Muscle of leg (tissue), 11 donors: ENCODE measurements around the gene THAP7. TPM values are rescaled to one million over a fixed set of nuclear protein-coding genes. Genes with fewer than 3 reads are reported as not detected.

ENCODE experiments used
- DNase-seq: peaks from one replicate; pipeline ENCODE4 v3.0.0; 2013
- H3K27ac ChIP-seq: one replicate; pipeline ENCODE4 v1.5.1; 2013; ENCODE audit warnings: mild to moderate bottlenecking, low read length, control low read depth
- H3K27me3 ChIP-seq: one replicate; pipeline ENCODE4 v1.6.1; 2013; ENCODE audit warnings: low read length; ENCODE audit not compliant: control insufficient read depth, insufficient read depth
- H3K36me3 ChIP-seq: one replicate; pipeline ENCODE4 v1.6.1; 2013; ENCODE audit warnings: low read length; ENCODE audit not compliant: control insufficient read depth, insufficient read depth
- H3K4me1 ChIP-seq: one replicate; pipeline ENCODE4 v1.6.1; 2013; ENCODE audit warnings: low read length; ENCODE audit not compliant: control insufficient read depth, insufficient read depth
- H3K4me3 ChIP-seq: one replicate; pipeline ENCODE4 v1.5.1; 2013; ENCODE audit warnings: low read length, control low read depth
- H3K9me3 ChIP-seq: replicated peaks from 2 replicates; pipeline ENCODE4 v1.6.1; 2013; ENCODE audit warnings: low read depth, low read length; ENCODE audit not compliant: control insufficient read depth
- WGBS: methylation state at CpG from one replicate; pipeline ENCODE4 v1.1.5; 2013; ENCODE audit warnings: missing lambda C conversion rate; ENCODE audit not compliant: insufficient coverage; 5-methylcytosine and 5-hydroxymethylcytosine counted together
- polyA plus RNA-seq, 8 donors: library from polyadenylated mRNA; unstranded; fragments of 120-200 nt; gene quantifications; one replicate each; pipeline versions ENCODE4 v1.2.1 to v1.2.3, GENCODE V29; 2013; ENCODE audit warnings: inconsistent platforms in 1 of 8, low replicate concordance in 1 of 8; ENCODE audit not compliant: insufficient read length in 8 of 8, insufficient read depth in 1 of 8
- total RNA-seq: library from RNA; stranded (reverse); fragments of 120-200 nt; gene quantifications from one replicate; pipeline ENCODE4 v1.2.4, GENCODE V29; 2013

Gene THAP7
- total and polyA plus RNA-seq, 9 donors = 18.8 to 22.1 (median 20.0) TPM

DNA sequence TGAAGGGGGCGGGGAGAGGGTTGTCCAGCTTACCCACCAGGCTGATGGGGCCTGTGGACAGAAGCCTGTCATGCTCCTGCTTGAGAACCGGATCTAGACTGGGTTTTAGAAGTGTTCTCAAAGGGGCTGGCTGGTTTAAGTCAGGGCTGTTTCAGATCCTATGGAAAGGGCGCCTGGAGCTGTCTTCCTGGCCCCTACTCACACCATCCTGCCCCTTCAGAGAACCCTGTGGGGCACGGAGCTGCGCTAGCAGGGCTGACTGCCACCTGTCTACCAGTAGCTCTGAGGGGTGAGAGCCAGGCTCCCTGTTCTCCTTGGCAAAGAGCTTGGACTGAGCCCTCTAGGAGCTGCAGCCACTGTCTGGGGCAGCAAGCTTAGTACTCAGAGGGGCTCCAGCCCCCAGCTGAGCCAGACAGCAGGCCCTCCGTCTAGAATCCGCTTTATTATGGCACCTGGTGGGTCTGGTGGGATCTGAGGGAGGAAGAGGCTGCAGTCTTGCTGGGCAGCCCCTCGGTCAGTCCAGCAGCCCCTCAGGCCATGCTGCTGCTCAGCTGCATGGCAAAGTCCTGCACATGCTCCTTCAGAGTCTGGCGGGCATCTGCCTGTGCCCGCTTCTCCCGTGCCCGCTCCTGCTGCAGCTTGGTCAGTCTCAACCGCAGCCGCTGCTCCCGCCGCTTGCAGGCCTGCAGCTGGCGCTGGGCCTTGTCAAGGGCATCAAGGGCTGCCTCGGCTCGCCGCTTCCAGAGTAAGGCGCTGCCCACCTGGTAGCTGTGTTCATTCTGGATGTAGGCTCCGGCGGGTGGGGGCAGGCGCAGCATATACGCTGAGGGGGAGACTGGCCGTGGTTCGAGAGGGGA, 2.3 kb downstream of the THAP7 start:
- no peaks in the 10 kb centered on the region for H3K9me3 ChIP-seq
- H3K4me1 ChIP-seq = peaks cover 28% of the 10 kb centered on the region
- no peak overlapping the region for H3K27ac ChIP-seq
- peaks cover 59% of the 10 kb centered on the region for H3K36me3 ChIP-seq
- DNase-seq = no peak
- H3K27me3 ChIP-seq = no peaks in the 10 kb centered on the region
- WGBS = 90% methylated on average over 24 of the region's 27 CpGs
- H3K4me3 ChIP-seq = no peak overlapping the region

DNA sequence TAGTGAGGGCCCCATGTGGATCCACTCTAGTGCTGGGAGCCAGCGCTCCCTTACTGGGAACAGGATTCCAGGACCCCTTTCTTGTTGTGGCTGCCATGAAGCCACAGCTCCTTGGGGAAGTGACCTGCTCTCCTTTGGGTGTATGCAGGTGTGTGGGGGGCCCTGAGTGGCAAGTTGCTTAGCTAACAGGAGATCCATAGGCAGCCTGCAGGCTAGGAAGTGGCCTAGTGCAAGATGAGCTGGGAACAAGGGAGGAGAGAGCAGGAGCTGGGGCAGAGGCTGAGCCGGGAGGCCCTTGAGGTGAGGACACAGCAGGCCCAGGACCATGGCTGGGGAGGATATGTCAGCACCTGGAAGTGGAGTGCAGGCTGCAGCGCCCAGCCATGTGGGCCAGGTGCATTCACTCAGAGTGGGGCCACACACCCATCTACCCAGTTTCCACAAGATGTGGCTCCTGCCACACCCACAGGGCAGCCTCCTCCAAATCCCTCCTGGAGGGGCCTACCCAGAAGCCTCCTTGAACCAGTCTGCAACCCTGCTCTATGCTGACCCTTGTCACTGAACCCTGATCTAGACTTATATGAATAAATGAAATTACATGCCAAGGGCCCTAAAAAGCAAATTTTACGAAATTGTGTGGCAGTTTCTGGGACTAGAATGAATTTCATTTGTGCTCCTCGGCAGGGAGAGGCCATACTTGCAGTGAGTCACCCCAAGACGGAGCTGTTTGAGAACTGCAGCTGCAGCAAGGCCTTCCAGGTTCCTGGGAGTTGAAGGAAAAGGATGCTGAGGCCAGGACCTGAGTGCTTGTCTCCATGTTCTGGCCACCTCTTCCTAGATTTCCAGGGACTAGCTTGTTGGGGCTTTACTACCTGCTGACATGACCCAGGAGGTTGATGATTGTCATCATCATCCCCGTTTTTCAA, 3.2 kb downstream of the THAP7 start:
- Histone ChIP-seq H3K27me3 (no peaks in the 10 kb centered on the region), H3K36me3 (peaks cover 63% of the 10 kb centered on the region), H3K4me1 (peaks cover 26% of the 10 kb centered on the region), H3K4me3 (no peak overlapping the region), H3K27ac (no peak overlapping the region), H3K9me3 (no peaks in the 10 kb centered on the region)
- no peak for DNase-seq
- WGBS = 65% methylated on average over 7 of the region's 7 CpGs

DNA sequence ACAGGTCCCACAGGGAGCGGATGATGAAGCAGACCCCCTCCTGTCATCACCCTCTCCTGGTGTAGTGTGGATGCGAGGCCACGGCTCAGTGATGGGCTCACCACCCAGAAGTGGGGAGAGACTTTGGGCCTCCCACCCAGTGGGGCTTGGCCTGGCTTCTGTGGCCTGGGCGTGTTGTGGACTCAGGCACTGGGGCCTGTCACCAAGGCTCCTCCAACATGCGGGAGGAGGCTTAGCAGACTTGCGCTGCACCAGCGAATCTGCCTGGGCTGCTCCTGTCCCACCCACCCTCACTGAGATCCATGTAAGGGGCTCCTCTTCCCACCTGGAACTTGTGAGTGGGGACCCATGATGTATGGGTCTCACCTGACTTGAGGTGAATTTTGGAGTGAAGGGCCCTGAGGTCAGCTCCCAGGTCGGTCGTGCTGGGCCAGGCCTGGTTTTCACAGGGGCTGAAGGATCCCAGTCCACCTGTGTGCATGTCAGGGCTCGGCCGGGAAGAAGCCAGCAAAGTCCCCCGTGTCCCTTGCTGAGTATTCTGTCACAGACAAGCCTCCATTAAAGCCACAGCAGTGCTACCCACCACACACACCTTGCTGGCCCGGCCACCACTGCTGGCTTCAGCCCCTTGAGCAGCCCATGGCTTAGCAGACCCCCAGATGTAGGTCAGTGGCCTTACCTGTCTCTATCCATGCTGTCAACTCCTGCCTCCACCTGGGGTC, 4.2 kb downstream of the THAP7 start:
- Histone ChIP-seq H3K4me1 (peaks cover 16% of the 10 kb centered on the region), H3K36me3 (peaks cover 71% of the 10 kb centered on the region), H3K4me3 (no peak overlapping the region), H3K9me3 (no peaks in the 10 kb centered on the region), H3K27ac (no peak overlapping the region), H3K27me3 (no peaks in the 10 kb centered on the region)
- 59% methylated on average over 11 of the region's 13 CpGs for WGBS
- no peak for DNase-seq

GRCh38 chr22:20996598-20997535, 5.1 kb downstream of the THAP7 start:
- Histone ChIP-seq H3K9me3 (no peaks in the 10 kb centered on the region), H3K4me1 (peaks cover 16% of the 10 kb centered on the region), H3K4me3 (no peak overlapping the region), H3K27me3 (no peaks in the 10 kb centered on the region), H3K27ac (no peak overlapping the region), H3K36me3 (peaks cover 79% of the 10 kb centered on the region)
- DNase-seq = no peak
- WGBS = 85% methylated on average over 27 of the region's 27 CpGs

DNA sequence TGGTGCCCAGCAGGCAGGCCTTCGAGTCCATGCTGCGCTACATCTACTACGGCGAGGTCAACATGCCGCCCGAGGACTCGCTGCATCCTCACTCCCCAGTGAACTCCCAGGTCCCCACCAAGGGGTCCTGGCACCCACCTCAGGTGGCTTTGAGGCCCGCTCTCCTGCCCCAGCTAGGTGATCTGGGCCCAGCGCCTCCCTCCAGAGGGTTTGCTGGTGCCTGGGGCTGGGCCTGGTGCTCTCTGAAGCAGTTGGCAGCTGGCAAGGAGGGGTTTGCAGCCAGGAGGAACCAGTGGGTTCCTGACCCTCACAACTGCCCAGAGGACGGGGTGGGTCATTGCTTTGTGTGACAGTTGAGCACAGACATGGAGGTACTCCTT, 5.9 kb downstream of the THAP7 start:
- Histone ChIP-seq H3K27me3 (no peaks in the 10 kb centered on the region), H3K4me1 (peaks cover 11% of the 10 kb centered on the region), H3K9me3 (no peaks in the 10 kb centered on the region), H3K36me3 (peaks cover 87% of the 10 kb centered on the region), H3K4me3 (no peak overlapping the region), H3K27ac (no peak overlapping the region)
- WGBS = 95% methylated on average over 10 of the region's 10 CpGs
- DNase-seq = no peak

DNA sequence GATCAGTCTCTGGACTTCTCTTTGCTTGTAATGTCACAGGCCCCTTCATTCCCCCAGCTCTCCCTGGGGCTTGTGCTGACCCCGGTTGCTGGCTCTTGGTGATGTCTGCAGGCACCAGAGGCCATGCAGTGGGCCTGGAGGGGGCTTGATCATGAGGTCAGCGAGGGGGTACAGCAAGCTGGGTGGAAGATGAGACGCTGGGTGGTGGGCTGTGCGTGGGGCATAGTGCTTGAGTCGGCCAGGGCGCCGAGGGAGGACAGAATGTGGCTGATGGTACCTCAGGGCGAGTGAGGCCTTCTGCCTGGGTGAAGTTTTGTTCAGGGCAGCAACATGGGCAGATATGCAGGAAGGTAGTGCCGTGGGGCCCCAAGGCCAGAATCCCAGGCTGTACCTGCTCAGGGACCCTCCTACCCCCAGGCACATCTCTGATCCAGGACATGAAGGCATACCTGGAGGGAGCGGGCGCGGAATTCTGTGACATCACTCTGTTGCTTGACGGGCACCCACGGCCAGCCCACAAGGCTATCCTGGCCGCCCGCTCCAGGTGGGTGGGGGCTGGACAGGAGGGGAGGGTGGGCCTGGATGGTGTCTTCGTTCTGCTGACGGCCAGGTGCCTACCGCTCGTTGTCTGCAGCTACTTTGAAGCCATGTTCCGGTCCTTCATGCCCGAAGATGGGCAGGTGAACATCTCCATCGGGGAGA, 6.4 kb downstream of the THAP7 start:
- WGBS = 86% methylated on average over 22 of the region's 23 CpGs
- peaks cover 88% of the 10 kb centered on the region for H3K36me3 ChIP-seq
- H3K9me3 ChIP-seq = no peaks in the 10 kb centered on the region
- H3K27me3 ChIP-seq = no peaks in the 10 kb centered on the region
- H3K4me3 ChIP-seq = no peak overlapping the region
- no peak for DNase-seq
- H3K4me1 ChIP-seq = peaks cover 5% of the 10 kb centered on the region
- no peak overlapping the region for H3K27ac ChIP-seq

DNA sequence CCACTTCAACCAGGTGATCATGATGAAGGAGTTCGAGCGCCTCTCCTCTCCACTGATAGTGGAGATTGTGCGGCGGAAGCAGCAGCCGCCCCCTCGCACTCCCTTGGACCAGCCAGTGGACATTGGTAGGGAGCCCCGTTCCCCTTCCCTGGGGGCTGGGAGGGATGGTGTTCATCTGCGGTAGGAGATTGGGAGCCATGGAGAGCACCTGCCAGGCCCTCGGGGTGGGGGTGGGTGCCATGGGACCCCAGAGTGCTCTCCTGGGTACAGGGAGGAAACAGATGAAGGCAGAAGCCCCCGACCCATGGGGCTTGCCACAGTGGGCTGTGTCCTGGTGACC, 7.0 kb downstream of the THAP7 start:
- no peaks in the 10 kb centered on the region for H3K27me3 ChIP-seq

DNA sequence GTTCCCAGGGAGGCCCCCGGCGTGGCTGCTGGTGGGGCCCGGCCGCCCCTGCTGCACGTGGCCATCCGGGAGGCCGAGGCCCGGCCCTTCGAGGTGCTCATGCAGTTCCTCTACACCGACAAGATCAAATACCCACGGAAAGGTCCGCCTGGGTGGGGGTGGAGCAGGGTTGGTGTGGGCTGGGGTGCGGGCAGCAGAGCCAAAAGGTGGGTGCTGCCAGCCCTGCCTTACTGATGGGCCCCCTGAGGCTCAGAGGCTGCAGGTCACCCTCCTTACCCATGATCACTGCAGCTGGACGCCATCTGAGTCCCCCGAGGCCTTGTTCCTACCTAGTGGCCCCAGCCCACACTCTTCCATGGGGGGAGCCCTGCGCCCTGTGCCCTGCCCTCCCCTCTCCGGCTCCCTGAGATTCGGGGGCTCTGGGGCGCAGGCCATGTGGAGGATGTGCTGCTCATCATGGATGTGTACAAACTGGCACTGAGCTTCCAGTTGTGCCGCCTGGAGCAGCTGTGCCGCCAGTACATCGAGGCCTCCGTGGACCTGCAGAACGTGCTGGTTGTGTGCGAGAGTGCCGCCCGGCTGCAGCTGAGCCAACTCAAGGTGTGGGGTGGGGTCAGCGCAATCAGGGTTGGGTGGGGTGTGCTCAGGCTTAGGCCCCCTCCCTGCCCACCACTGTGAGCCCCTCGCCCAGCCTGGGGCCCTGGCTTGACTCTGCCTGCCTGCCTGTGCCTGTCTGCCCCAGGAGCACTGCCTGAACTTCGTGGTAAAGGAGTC, 7.6 kb downstream of the THAP7 start:
- Histone ChIP-seq H3K9me3 (no peaks in the 10 kb centered on the region), H3K36me3 (peaks cover 86% of the 10 kb centered on the region), H3K4me1 (no peaks in the 10 kb centered on the region), H3K27ac (no peak overlapping the region), H3K4me3 (no peak overlapping the region), H3K27me3 (no peaks in the 10 kb centered on the region)
- WGBS = 87% methylated on average over 20 of the region's 30 CpGs
- no peak for DNase-seq

More for the DNA sequence above, 7.0 kb downstream of the THAP7 start:
- no peaks in the 10 kb centered on the region for H3K9me3 ChIP-seq
- DNase-seq = no peak
- H3K36me3 ChIP-seq = peaks cover 88% of the 10 kb centered on the region
- H3K27ac ChIP-seq = no peak overlapping the region
- no peak overlapping the region for H3K4me3 ChIP-seq
- 93% methylated on average over 5 of the region's 10 CpGs for WGBS
- H3K4me1 ChIP-seq = no peaks in the 10 kb centered on the region
